Lower leg skin (tissue), 3 donors: ENCODE measurements around the gene TOMM7.

Experiments
- CTCF ChIP-seq, 3 donors: fragments of 450-650 bp; IDR thresholded peaks; one replicate each; pipeline ENCODE4 v1.5.1; 2016; ENCODE audit warnings: antibody characterized with exemption in 3 of 3, mild to moderate bottlenecking in 3 of 3, moderate library complexity in 2 of 3
- POLR2A ChIP-seq, 2 donors: fragments of 450-650 bp; IDR thresholded peaks; one replicate each; pipeline ENCODE4 v1.6.1; 2016 to 2017; ENCODE audit warnings: antibody characterized with exemption in 2 of 2, mild to moderate bottlenecking in 1 of 2, moderate library complexity in 1 of 2

GRCh38 chr7:22859641-22860290 lies 37.1 kb upstream of the TOMM7 start:
- no peak for TF ChIP-seq CTCF (IDR thresholded peaks at IDR 0.05)
- TF ChIP-seq POLR2A (IDR thresholded peaks at IDR 0.05): no peak
